ENCODE results near the gene CFAP57. TPM values are rescaled to one million over a fixed set of nuclear protein-coding genes. Genes with fewer than 3 reads are reported as not detected.

The CFAP57 gene
- total RNA-seq, 1 donor: 0.45 TPM

- TF ChIP-seq, protein P1, sequence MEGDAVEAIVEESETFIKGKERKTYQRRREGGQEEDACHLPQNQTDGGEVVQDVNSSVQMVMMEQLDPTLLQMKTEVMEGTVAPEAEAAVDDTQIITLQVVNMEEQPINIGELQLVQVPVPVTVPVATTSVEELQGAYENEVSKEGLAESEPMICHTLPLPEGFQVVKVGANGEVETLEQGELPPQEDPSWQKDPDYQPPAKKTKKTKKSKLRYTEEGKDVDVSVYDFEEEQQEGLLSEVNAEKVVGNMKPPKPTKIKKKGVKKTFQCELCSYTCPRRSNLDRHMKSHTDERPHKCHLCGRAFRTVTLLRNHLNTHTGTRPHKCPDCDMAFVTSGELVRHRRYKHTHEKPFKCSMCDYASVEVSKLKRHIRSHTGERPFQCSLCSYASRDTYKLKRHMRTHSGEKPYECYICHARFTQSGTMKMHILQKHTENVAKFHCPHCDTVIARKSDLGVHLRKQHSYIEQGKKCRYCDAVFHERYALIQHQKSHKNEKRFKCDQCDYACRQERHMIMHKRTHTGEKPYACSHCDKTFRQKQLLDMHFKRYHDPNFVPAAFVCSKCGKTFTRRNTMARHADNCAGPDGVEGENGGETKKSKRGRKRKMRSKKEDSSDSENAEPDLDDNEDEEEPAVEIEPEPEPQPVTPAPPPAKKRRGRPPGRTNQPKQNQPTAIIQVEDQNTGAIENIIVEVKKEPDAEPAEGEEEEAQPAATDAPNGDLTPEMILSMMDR (IDR thresholded peaks at IDR 0.05; ENCODE audit: insufficient read depth, low read length): no peak
- DNase-seq (ENCODE audit: low read depth): peak; percentile 37
These were observed 24.4 kb upstream of the CFAP57 start for GRCh38 chr1:43147625-43148327.

DNA sequence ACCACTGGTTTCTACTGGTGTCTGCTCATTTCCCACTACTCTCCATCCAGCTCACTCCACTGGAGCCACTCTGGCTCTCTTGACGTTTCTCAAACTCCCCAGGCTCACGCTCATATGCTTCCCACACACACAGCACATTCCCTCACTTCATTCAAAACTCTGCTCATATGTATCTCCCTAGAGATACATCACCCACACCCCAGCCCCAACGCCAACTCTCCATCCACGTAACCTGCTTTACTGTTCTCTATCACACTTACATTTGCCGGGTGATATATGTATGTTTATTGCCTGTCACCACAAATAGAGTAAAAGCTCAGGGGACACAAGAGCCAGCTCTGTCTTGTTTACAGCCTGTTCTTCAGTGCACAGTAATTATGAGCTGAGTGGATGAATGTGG is 22.2 kb upstream of the CFAP57 start:
- no peak overlapping the region for H3K4me3 ChIP-seq (ENCODE audit: low read depth, low read length)
- TF ChIP-seq, protein P1 (IDR thresholded peaks at IDR 0.05; ENCODE audit: insufficient read depth, low read length): no peak
- DNase-seq (ENCODE audit: low read depth): no peak

More at GRCh38 chr1:43147625-43148327, 24.4 kb upstream of the CFAP57 start:
- peak overlapping the region; percentile 68 for H3K4me3 ChIP-seq (ENCODE audit: low read depth, low read length)

DNA sequence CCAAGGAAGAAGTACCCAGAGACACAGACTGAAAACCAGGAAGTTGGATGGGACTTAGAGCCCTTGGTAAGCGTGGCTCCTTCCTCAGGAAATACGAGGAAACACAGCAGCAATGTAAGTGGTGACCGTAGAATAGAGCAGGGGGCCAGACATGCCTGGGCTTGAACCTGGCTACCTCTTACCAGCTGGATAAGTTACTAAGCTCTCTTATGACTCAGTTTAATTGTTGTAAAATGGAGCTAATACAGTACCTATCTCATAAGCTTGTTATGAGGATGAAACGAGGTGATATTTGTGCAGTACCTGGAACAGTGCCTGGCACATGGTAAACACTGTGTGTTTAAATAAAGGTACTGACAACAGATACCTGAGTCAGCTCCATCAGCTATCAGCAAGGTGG is 19.3 kb upstream of the CFAP57 start:
- TF ChIP-seq, protein P1 (IDR thresholded peaks at IDR 0.05; ENCODE audit: insufficient read depth, low read length): no peak
- no peak overlapping the region for H3K4me3 ChIP-seq (ENCODE audit: low read depth, low read length)
- DNase-seq (ENCODE audit: low read depth): peak; percentile 1

- DNase-seq (ENCODE audit: low read depth): no peak
- TF ChIP-seq, protein P1 (IDR thresholded peaks at IDR 0.05; ENCODE audit: insufficient read depth, low read length): no peak
- no peak overlapping the region for H3K4me3 ChIP-seq (ENCODE audit: low read depth, low read length)
These were observed 18.7 kb upstream of the CFAP57 start for GRCh38 chr1:43153443-43153842.

DNA sequence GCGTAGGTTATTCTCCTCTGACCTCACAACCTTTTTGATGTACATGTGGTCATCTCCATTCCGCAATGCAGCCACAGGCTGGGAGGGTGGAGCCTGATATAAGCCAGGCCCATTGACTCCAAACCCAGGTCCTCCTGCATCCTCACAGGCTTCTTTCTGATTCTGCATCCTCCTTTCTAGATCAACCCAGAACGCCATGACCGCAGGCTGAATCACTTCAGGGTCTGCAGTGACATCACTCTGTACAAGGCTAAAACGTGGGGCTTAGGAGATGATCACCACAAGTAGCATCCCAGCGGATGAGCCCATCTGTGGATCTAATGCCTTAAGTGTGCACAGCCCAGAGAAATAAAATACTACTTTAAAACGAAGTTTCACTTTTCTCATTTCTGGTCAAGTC is 16.1 kb upstream of the CFAP57 start:
- no peak for DNase-seq (ENCODE audit: low read depth)
- TF ChIP-seq, protein P1 (IDR thresholded peaks at IDR 0.05; ENCODE audit: insufficient read depth, low read length): no peak
- no peak overlapping the region for H3K4me3 ChIP-seq (ENCODE audit: low read depth, low read length)

GRCh38 chr1:43165162-43165561 is 7.0 kb upstream of the CFAP57 start:
- H3K4me3 ChIP-seq (ENCODE audit: low read depth, low read length): no peak overlapping the region
- DNase-seq (ENCODE audit: low read depth): no peak
- TF ChIP-seq, protein P1 (IDR thresholded peaks at IDR 0.05; ENCODE audit: insufficient read depth, low read length): no peak

- no peak overlapping the region for H3K4me3 ChIP-seq (ENCODE audit: low read depth, low read length)
- DNase-seq (ENCODE audit: low read depth): no peak
- TF ChIP-seq, protein P1 (IDR thresholded peaks at IDR 0.05; ENCODE audit: insufficient read depth, low read length): no peak
These were observed 6.4 kb upstream of the CFAP57 start for GRCh38 chr1:43165765-43166164.

Measured in fibroblast of the aortic adventitia (primary cell).